CD4-positive, alpha-beta T cell treated with Interferon gamma for 1 hour (primary cell): ENCODE results near the gene PPEF2.
"Not testable (repeated sequence)": the region's sequence is repeated elsewhere in the genome, so short reads cannot be mapped to it uniquely, and the experiment has no call there.

Source experiments
- DNase-seq: peaks from one replicate; pipeline ENCODE4 v3.0.0-alpha.2; 2020

PPEF2 gene

GRCh38 chr4:75902352-75902751 lies at the start of gene PPEF2:
TSS of gene PPEF2 (minus strand) at chr4:75902452. CDS start at chr4:75896325, 6,127 bp downstream.
- DNase-seq: no peak

- no peak for DNase-seq
Observed at GRCh38 chr4:75950213-75950815, 48.1 kb upstream of the PPEF2 start.

DNA sequence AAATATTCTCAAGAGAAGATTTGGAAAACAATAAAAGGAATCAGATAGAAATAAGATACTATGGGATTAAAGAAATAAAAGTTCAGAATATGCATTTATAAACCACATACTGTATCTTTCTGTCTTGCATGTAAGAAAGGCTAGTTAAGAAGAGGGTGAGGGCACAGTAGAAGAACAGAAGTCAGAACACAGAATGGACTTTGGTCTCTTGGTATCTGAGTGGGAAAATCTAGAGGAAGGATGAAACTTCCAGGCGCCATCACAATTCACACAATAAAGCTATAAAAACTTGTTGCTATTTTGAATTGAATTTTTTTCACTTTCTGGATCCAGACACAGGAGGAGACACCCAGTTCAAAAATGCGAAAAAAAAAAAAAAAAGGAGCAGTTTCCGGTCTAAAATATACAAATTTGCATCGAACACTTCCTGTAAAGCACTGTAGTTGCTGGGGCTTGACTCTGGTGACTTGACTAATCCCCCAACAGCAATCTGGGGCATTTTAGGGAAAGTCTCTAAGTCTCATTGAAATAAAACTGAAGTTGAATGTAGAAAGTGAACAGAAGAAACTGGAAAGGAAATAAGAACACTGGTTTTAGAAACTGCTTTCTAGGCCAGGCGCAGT lies 46.7 kb upstream of the PPEF2 start:
- DNase-seq: no peak

- peak; percentile 68 for DNase-seq
Observed at GRCh38 chr4:75940692-75941253, 38.5 kb upstream of the PPEF2 start, which contains the start of gene NAAA. TSS of gene NAAA (minus strand) at chr4:75941013. CDS start at chr4:75940949, 64 bp downstream.

DNA sequence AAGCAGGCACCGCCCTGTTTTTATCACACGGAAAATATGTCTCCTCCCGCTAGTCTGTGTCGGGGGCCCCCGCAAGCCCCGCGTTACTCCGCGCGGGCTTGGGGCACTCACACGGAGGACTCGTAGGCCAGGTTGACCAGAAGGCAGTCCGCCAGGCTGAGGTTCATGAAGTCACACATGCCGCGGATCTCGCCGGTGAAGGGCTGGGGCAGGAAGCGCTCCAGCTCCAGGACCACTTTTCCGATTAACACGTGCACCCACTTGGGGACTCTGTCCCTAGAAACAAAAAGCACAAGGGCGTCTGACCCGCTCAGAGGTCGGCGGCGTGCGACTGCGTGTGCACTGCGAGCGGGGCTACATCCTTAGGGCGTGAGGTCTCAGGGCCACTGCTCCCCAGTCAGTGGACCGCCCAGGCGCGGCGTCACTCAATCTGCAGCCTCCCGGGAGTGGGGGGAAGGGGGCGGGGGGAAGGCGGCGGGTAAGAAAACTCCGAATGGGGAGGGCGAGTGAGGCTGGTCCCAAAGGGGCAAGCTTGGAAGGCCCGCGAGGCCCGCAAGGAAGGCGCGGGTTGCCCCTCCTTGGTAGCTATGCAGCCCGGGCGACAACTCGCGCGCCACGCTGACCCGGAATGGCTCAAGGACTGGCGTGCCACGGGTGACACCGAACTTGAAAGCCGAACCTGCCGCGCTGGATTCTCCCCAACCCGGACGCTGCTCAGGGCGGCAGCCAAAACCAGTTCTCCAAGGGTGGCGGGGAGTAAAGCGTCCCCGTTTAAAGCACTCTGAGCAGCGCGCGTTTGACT lies 37.8 kb upstream of the PPEF2 start:
- DNase-seq: peak; percentile 63

- no peak for DNase-seq
Observed at GRCh38 chr4:75935628-75936027, 33.4 kb upstream of the PPEF2 start.

GRCh38 chr4:75930152-75930551 lies 27.9 kb upstream of the PPEF2 start:
- no peak for DNase-seq

DNA sequence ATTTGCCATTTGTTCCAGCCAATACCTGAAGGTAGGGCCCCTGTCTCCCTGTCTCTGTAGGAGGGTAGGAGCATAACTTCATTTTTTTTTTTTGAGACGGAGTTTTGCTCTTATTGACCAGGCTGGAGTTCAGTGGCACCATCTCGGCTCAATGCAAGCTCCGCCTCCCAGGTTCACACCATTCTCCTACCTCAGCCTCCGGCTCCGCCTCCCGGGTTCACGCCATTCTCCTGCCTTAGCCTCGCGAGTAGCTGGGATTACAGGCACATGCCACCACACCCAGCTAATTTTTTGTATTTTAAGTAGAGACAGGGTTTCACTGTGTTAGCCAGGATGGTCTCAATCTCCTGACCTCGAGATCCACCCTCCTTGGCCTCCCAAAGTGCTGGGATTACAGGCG lies 22.7 kb upstream of the PPEF2 start:
- DNase-seq: not testable (repeated sequence)

GRCh38 chr4:75924309-75924827 lies 22.1 kb upstream of the PPEF2 start:
- DNase-seq: no peak

DNA sequence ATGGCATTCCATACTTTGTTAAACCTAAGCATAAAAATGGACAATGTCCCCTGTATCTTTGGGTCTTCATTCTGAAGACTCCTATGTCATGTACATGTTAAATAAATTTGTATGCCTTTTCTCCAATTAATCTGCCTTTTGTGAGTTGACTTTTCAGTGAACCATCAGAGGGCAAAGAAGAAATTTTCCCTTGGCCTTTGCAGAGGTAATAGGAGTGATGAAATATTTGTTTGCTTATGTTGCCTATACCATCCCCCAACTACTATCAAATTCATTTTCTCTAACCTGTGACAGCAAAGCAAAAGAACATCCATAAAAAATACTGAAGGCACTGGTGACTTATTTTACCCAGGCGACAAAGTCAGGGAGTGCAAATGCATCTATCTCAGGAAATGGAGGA lies 20.3 kb upstream of the PPEF2 start:
- DNase-seq: no peak

DNA sequence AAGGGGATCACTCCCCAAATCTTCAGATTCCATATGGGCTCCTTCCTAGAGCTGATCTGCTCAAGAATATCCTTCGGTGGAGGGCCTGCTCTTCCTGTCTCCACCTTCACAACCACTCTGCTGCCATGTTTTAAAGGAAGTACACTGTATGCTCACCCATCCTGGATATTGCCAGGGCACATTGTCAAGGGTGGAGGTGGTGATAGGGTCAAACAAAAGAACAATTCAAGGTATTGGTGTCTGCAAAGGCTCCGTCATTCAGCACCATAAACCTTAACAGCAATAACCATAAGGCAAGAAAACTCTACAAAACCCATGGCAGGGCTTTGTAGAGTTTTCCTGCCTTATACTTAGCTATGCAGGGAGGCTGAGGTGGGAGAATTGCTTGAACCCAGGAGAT lies 19.7 kb upstream of the PPEF2 start:
- DNase-seq: no peak

DNA sequence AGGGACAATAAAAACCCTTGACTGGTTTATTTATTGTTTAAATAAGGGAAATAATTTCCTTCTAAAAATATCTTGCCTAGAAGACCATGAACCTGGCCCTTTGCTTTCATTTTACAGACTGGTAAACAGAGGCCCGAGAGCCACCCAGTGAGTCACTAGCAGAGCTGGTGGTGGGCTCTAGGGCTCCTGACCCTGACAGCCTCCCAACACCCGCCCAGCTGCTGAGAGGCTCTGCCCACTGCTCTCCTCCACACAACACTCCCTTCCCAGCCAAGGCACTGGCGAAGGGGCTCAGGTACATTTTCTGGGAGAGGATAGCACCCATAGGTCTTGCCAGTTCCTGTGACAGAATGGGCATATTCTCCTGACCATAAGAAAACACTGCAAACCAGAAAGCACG lies 18.1 kb upstream of the PPEF2 start:
- no peak for DNase-seq

DNA sequence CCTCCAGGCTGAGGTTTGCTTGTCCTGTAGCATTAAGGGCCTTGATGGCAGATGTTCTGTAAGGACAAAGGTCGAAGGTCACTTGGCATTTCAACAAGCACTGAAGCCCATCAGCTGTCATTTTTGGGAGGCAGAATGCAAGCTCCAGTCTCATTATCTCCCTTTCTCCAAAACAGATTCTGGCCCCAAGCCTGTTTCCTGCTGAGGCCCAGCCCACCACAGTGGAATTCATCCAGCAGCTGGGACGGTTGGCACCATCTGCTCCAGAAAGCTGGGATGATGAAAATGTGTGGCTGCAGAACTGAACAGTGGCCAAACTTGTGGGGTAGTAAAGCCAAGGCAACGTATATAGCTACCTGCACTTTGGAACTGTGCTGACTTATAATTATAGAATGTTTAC lies 17.7 kb upstream of the PPEF2 start:
- no peak for DNase-seq

- peak; percentile 25 for DNase-seq
Observed at GRCh38 chr4:75916091-75916661, 13.9 kb upstream of the PPEF2 start.

DNA sequence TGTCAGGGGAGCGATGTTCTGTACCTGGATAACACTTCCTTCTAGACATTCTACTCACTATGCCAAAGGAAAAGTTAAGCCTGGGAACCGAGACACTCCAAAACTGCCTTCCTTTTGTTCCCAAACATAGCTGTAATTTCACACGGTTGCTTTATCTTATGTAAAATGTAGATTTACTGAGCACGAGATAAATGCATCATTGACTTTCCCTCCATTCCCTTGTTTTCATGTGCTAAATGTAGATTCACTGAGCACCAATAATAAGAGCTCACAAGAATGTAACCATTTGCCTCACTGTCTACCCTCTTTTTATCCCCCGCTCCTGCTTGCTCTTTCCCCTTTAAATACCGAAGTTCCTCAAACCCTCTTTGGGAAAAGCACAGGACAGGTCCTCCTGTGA lies 10.7 kb upstream of the PPEF2 start:
- DNase-seq: no peak

DNA sequence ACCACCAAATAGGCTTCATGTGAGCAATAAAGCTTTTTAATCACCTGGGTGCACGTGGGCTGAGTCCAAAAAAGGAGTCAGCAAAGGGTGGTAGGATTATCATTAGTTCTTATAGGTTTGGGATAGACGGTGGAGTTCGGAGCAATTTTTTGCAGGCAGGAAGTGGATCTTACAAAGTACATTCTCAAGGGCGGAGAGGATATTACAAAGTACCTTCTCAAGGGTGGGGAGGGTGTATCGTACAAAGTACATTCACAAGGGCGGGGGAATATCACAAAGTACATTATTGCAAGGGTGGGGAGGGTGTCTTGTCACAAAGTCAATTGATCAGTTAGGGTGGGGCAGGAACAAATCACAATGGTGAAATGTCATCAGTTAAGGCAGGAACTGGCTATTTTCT lies 8.6 kb upstream of the PPEF2 start:
- not testable (repeated sequence) for DNase-seq

- no peak for DNase-seq
Observed at GRCh38 chr4:75909405-75909804, 7.2 kb upstream of the PPEF2 start.

DNA sequence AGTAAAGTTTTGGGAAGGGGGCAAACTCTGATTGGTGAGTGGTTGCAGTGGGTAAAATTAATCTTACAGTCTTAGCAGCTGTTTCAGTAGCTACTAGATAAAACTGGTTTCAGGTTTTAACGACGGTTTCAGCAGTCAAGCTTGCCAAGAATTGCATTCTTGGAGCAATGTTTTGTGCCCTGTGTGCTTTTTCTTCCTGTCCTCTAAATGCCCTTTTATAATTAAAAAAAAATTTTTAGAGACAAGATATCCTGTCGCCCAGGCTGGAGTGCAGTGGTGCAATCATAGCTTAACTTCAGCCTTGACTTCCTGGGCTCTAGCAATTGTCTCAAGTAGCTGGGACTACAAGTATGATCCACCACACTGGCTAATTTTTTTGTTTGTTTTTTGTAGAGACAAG lies 6.3 kb upstream of the PPEF2 start:
- DNase-seq: no peak

GRCh38 chr4:75907966-75908365 lies 5.7 kb upstream of the PPEF2 start:
- DNase-seq: no peak

DNA sequence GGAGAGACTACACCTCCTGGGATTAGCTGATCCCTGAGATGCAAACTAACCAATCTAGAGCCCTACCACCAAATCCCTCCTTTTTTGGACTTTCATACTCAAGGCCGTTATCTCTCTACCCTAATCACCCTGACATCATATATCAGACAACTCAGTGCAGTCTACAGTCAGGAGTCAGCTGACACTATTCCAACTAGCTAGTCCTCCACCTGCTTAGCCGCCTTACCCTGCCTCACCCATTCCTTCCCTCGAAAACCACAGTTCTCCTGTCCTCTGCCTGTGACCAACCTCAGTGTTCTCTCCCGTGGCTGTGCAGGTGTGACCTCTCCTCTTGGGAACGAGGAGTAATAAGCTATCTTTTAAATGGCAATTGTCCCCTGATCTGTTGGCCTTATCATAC lies 1.8 kb upstream of the PPEF2 start:
- no peak for DNase-seq

DNA sequence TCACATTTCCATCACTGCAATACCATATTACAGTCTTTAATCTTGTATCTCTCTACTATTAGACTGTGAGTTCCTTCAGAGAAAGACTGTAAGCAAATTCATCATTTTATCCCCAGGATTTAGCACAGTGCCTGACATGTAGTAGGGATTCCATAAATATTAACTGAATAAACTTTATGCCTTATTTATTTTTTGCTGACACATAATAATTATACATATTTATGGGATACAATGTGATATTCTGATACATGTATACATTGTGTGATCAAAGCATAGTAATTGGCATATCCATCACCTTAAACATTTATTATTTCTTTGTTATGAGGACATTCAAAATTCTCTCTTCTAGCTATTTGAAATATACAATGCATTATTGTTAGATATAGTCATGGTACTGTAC lies 3.7 kb downstream of the PPEF2 start:
- DNase-seq: no peak

DNA sequence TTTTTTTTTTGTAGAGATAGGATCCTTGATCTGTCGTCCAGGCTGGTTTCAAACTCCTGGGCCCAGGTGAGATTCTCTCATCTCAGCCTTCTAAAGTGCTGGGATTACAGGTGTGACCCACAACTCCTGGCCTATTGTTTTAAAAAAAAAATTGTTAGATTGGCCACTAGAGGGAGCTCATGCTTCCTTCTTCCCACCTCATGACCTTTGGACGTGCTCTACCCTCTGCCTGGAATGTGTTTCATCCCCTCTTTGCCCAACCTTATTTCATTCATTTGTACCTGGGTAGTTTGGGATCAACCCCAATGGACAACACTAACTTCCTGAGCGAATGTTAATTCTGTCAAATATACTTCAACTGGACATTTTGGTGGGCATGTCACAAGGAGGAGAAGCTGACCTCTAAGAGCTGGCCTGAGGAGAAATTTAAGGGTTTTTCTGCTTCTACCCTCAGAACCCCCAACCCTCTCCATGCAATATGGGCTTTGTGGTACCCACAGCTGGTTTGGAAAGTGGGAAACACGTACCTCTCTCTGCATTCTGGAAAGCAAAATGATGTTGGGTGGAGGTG lies 6.4 kb downstream of the PPEF2 start:
- no peak for DNase-seq

DNA sequence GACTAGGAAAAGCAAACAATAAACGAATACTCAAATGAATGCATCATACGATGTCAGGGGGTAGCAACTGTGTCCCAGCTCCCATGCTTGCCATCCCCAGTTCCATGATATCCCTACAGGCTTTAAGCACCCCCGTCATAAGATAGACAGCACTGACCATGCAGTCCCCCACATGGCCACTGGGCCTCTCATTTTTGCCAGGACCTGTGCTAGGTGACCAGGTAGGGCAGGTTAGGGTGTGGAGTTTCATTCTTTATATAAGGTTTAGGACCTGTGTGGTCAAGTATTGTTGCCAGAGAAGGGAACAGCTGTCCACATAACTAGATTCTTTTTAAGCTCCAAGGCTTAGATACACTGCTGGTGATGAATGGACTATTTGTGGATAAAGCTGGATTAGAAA lies 9.7 kb downstream of the PPEF2 start:
- no peak for DNase-seq
